GM10266 (cell line): ENCODE measurements around the gene GRK2.
A peak's percentile ranks its signal among the peaks of the same experiment; 100 is the strongest.

Experiments
- DNase-seq: peaks from one replicate; pipeline ENCODE4 v3.0.0; 2012; ENCODE audit errors: extremely low spot score
- TF ChIP-seq, protein P1 (sequence below): IDR thresholded peaks from 2 replicates; pipeline ENCODE4 v1.5.1; 2012; ENCODE audit warnings: mild to moderate bottlenecking, low read depth; ENCODE audit not compliant: control insufficient read depth, insufficient read depth; ENCODE audit errors: missing control alignments

Gene GRK2

DNA sequence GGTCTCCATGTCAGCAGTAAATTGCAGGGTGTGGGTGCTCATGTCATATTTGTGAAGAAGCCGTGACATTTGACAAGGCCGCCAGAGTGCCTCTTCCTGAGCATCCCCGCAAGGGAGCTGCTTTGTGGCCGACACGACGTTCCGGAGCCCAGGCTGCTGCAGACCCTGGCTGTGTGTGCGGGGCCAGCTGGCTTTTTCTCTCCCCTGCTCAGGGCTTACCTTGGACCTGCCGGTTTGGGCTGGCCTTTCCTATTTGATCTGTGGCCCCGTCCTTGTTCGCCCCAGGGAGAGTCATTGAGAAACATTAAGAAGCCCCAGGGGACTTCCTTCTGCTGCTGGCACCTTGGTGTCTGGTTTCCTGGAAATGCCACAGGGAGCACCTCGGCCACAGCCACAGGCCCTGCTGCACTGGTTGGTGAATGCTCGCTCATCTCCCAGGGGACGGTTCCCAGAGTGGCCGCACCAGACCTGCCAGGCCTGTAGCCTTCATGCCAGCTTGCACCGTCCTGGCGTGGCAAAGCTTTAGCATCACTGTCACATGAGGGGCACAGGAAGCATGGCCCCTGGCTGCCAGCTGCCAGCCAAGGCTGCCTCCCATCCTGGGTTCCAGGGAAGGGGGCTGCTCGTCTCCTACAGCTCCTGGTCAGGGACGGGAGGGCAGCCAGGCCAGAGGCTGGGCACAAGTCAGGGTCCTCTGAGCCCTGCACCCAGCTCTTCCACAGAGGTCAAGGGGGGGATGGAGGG is 5.4 kb downstream of the GRK2 start:
- TF ChIP-seq, protein P1, sequence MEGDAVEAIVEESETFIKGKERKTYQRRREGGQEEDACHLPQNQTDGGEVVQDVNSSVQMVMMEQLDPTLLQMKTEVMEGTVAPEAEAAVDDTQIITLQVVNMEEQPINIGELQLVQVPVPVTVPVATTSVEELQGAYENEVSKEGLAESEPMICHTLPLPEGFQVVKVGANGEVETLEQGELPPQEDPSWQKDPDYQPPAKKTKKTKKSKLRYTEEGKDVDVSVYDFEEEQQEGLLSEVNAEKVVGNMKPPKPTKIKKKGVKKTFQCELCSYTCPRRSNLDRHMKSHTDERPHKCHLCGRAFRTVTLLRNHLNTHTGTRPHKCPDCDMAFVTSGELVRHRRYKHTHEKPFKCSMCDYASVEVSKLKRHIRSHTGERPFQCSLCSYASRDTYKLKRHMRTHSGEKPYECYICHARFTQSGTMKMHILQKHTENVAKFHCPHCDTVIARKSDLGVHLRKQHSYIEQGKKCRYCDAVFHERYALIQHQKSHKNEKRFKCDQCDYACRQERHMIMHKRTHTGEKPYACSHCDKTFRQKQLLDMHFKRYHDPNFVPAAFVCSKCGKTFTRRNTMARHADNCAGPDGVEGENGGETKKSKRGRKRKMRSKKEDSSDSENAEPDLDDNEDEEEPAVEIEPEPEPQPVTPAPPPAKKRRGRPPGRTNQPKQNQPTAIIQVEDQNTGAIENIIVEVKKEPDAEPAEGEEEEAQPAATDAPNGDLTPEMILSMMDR = no peak
- DNase-seq = no peak

DNA sequence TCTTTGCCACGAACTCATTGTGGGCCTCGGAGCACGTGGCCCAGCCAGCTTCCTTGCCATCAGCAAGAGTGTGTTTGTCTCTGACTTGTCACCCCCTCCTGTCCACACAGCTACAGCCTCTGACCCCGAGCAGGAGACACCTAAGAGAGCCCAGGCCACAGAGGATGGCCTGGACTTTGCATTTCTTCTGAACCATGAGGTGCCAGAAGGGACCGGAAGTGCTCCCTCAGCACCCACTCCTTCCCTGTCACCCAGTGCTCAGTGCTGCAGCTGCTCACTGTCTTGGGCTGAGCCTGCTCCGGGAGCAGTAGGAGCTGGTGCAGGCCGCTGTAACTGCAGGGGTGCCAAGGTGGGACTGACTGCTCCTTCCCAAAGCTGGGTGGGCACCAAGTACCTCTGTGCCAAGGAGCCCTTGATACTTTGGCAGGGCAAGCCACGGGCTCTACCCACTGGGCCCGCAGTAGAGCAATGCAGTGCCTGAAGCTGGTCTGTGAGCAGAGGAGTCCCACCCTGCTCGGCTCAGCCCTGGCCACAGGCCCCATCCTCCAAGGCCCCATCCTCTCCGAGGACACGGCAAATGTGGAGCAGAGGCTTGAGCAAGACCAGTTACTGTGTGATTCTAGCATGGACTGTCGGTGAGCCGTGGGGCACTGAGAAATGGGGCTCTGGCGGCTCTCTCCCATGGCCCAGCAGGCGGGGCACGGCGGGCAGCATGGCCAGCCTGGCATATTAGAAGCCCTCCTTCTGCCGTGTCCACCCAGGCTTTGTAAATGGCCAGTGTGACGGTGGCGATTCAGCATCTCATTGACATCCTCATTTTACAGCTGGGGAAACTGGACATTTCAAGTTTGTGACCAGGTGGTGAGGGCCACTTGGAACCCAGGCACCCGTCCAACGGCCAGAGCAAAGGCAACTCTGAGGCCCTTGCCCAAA is 6.3 kb downstream of the GRK2 start:
- TF ChIP-seq, protein P1 = no peak
- no peak for DNase-seq

DNA sequence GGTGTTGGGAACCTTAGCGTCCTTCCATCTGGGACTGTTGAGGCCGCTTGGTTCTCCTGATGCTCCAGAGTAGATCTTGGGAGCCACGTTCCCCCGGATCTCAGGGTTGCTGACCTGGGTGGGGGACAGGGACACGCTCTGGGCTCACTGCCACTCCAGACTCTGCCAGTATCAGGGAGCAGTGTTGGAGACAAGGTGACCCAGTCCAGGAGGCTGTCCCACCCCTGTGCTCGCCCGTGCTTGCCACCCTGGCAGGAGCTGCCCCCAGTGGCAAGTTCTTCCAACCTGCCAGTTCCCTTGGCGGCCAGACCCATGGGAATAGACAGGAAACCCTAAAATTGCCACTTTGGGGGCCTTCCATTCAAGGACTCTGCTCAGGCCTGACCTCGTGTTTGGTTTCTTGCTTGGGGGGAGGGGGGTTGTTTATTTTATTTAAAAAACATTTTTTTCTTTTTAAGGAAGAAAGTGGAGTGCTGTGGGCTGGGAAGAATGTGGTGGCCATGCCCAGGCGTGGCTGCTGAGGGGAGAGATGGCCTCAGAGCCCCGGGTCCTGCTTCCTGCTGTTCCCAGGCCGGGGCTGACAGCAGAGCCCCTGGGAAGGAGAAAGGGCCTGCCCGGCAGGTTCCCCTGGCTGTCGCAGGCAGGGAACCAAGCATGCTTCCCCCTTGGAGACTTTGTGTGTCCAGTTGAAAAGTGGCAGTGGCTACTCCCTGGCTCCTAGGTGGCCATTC is 7.2 kb downstream of the GRK2 start:
- no peak for DNase-seq
- TF ChIP-seq, protein P1 = no peak

DNA sequence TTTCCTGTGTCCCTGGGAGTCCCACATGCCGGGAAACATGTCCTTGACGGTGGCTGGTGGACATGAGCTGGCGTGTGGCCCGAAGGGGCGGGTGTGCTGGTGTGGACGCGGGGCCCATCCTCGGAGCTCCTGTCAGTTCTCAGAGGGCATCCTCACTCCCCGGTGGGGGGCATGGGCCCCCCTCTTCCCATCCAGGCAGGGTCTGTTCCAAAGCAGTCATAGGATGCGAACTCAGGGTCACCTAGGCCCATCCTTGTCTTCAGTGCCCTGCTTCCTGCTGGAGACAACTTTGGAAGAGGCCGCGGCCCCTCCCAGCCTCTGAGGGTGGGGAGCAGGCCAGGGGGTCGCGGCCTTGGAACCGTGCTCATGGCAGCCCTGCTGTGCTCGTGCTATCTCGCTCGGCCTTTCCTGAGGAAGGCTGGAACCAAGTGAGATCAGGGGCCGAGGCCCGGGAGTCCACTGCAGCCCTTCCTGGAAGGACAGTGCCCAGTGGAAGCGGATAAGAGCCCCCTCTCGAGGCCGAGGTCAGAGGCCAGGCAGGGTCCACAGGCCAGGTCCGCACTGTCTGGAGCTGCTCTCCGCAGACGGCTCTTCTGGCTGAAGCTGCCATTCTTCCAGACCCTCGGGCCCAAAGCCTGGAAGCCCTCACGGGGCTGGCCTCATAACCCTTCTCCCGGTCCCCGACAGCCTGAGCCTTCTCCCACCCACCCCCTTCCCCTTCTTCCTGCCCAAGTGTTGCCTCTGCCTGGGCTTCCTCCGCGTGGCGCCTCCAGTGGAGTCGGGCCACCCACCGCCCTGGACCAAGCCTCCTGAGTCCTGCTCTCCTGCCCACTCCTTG is 8.7 kb downstream of the GRK2 start:
- TF ChIP-seq, protein P1 = no peak
- no peak for DNase-seq

DNA sequence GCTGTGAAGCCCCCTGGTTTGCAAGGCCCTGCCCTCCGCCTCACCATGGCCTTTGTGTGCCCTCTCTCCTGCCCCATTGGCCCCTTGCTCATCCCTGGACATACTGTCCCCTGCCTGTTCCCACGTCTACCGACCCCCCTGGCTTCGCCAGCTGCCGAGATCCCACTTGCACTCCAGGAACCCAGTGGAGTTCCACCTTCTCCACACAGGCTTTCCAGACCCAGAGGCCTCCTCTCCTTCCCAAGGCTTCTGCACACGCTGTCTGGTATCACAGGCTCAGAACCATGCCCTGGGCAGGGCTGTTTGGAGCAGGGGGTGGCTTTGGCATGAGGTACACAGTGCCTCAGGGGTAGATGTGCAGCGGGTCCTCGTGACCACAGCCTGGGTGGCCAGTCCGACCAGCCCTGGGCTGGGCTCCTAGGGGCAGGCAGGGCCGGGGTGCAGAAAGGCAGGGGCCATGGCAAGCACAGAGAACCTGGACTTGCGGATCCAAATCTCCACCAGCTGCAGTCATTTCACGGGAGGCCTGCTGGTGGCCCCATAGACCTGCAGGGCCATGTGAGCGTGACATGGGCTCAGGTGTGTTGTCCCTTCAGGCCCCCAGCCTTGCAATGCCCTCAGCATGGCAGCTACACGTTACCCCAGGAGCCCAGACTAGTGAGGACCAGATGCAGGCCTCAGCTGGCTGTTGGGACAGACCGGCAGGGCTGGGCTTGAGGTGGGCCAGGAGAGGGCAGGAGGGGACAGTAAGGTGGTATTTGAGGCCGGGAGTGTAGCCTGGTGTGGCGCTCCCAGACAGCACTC is 9.5 kb downstream of the GRK2 start:
- TF ChIP-seq, protein P1 = no peak
- no peak for DNase-seq

DNA sequence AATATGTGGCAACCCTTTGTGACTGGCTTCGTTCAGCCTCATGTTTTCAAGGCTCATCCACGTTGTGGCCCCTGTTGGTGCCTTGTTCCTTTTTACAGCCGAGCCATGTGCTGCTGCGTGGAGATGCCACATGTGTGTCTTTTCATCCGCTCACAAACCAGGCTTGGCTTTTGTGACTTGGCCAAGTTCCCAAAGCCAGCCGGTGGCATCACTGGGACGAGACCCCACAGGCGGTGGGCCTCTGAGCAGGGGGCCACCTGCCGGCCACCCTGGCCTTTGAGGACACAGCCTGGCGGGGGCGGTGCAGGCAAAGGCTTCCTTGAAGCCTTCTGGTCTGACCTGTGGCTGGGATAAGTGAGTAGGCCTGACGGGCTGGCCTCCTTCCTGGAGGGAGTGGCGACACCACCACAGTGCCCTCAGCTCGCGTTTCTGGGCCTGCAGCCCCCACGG is 10.5 kb downstream of the GRK2 start:
- no peak for DNase-seq
- TF ChIP-seq, protein P1 = peak; percentile 60
